CD8-positive, alpha-beta memory T cell (primary cell): Measurements from ENCODE around the gene P3H2. TPM values are rescaled to one million over a fixed set of nuclear protein-coding genes. Genes with fewer than 3 reads are reported as not detected.

Experiments used
- CTCF ChIA-PET: fragments of 350-600 bp; sonication (Branson Sonifier 250); formaldehyde crosslinking; loops from one replicate; lab custom pipeline; 2021; ENCODE audit warnings: antibody characterized with exemption; lab: Charles Lee
- POLR2A ChIA-PET: fragments of 350-600 bp; sonication (Branson Sonifier 250); formaldehyde crosslinking; loops from one replicate; lab custom pipeline; 2021; ENCODE audit warnings: antibody characterized with exemption; lab: Charles Lee
- DNase-seq, 5 donors: peaks; one replicate each; pipeline versions ENCODE4 v3.0.0 to v3.0.0-alpha.2; 2020 to 2022; ENCODE audit warnings: mixed read lengths in 1 of 5
- H3K27ac ChIP-seq: one replicate; pipeline ENCODE4 v1.7.0; 2013; ENCODE audit warnings: low read depth, mild to moderate bottlenecking, low read length, moderate library complexity
- H3K27me3 ChIP-seq: 2 replicates; pipeline ENCODE4 v1.7.0; 2013; ENCODE audit warnings: low read length, mild to moderate bottlenecking; ENCODE audit not compliant: insufficient read depth, poor library complexity, severe bottlenecking
- H3K36me3 ChIP-seq: 2 replicates; pipeline ENCODE4 v1.7.0; 2013; ENCODE audit warnings: mild to moderate bottlenecking, low read length, moderate library complexity; ENCODE audit not compliant: insufficient read depth
- H3K4me1 ChIP-seq: 2 replicates; pipeline ENCODE4 v1.7.0; 2013; ENCODE audit warnings: mild to moderate bottlenecking, low read length, moderate library complexity; ENCODE audit not compliant: insufficient read depth
- H3K4me3 ChIP-seq: 2 replicates; pipeline ENCODE4 v1.7.0; 2013; ENCODE audit warnings: mild to moderate bottlenecking, low read length
- H3K9me3 ChIP-seq: 2 replicates; pipeline ENCODE4 v1.7.0; 2013; ENCODE audit warnings: mild to moderate bottlenecking, low read length
- H3K27ac Mint-ChIP-seq, 8 donors: one replicate each; pipeline ENCODE4 v1.8.0; 2020 to 2021; ENCODE audit warnings: mixed read lengths in 8 of 8, mild to moderate bottlenecking in 6 of 8, inconsistent platforms in 3 of 8, moderate library complexity in 3 of 8
- H3K27me3 Mint-ChIP-seq, 2 donors: one replicate each; pipeline ENCODE4 v1.8.0; 2020 to 2021; ENCODE audit warnings: mixed read lengths in 2 of 2, mild to moderate bottlenecking in 1 of 2, moderate library complexity in 1 of 2
- H3K36me3 Mint-ChIP-seq, 3 donors: one replicate each; pipeline ENCODE4 v1.8.0; 2020 to 2021; ENCODE audit warnings: mixed read lengths in 3 of 3, inconsistent platforms in 1 of 3, mild to moderate bottlenecking in 1 of 3
- H3K4me1 Mint-ChIP-seq, 3 donors: one replicate each; pipeline ENCODE4 v1.8.0; 2020 to 2021; ENCODE audit warnings: mixed read lengths in 3 of 3, inconsistent platforms in 1 of 3, mild to moderate bottlenecking in 1 of 3
- H3K4me3 Mint-ChIP-seq, 7 donors: one replicate each; pipeline ENCODE4 v1.8.0; 2020 to 2021; ENCODE audit warnings: mixed read lengths in 7 of 7, mild to moderate bottlenecking in 6 of 7, moderate library complexity in 4 of 7, inconsistent platforms in 2 of 7
- H3K9me3 Mint-ChIP-seq, 5 donors: one replicate each; pipeline ENCODE4 v1.8.0; 2020 to 2022; ENCODE audit warnings: mixed read lengths in 5 of 5, mild to moderate bottlenecking in 3 of 5, moderate library complexity in 2 of 5, inconsistent platforms in 1 of 5
- polyA plus RNA-seq: library from polyadenylated mRNA; unstranded; fragments of 300-500 nt; fragmentation: Illumina TruSeq; gene quantifications from one replicate; pipeline ENCODE4 v1.2.3, GENCODE V29; 2021
- total RNA-seq, 2 experiments: library from RNA; stranded (reverse); gene quantifications; one replicate each; pipeline ENCODE4 v1.2.3, GENCODE V29; 2021

The P3H2 gene
- total and polyA plus RNA-seq, 3 experiments from 2014 or later: not detected

DNA sequence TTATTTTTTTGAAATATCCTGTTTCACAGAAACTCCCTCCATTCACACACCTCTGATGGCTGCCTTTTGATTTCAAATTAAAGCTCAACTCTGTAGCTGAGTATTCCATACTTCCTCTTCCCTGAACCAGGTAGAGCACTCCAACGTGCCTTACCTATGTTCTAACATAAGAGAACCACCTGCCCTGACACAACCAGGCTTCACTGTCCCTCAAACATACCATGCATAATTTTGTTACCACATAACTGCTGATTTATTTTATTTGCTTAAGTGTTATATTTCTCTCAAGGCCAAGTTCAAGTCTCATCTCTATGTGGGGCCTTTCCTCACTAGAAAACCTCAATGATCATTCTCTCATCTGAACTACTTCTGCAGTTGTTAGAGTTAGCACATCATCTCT is 209.7 kb downstream of the P3H2 start:
- no peaks in the 10 kb centered on the region for H3K4me1 Mint-ChIP-seq
- no peak overlapping the region for H3K27ac Mint-ChIP-seq
- H3K9me3 Mint-ChIP-seq: no peaks in the 10 kb centered on the region
- DNase-seq: no peak
- no peaks in the 10 kb centered on the region for H3K9me3 ChIP-seq
- no peak overlapping the region for H3K4me3 Mint-ChIP-seq
- H3K36me3 ChIP-seq: no peaks in the 10 kb centered on the region
- peaks cover 0 to 43% of the 10 kb centered on the region in 2 donors for H3K27me3 Mint-ChIP-seq
- no peaks in the 10 kb centered on the region for H3K27me3 ChIP-seq
- no peak overlapping the region for H3K27ac ChIP-seq
- no peak overlapping the region for H3K4me3 ChIP-seq
- no peaks in the 10 kb centered on the region for H3K4me1 ChIP-seq
- POLR2A ChIA-PET: no interaction called here
- CTCF ChIA-PET: no interaction called here
- H3K36me3 Mint-ChIP-seq: no peaks in the 10 kb centered on the region

DNA sequence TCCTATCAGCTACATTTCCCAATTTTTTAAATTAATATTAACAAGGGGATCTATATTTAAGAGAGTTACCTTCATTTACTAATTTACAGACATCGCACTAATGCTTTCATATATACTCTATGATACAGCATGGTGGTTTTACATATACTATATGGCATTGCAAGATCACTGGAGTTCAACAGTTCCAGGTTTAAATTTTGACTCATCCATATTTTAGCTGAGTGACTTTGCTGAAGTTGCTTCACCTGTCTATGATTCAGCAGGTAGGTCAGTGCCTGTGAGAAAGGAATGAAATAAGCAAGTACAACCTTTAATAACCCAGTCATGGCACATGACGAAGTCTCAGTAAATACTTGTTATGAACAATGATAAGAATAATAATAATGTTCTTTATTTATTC is 211.1 kb downstream of the P3H2 start:
- no peak for DNase-seq
- no peaks in the 10 kb centered on the region for H3K4me1 Mint-ChIP-seq
- no peaks in the 10 kb centered on the region for H3K4me1 ChIP-seq
- ChIA-PET POLR2A (no interaction called here), CTCF (no interaction called here)
- no peak overlapping the region for H3K4me3 ChIP-seq
- H3K27me3 ChIP-seq: no peaks in the 10 kb centered on the region
- H3K9me3 Mint-ChIP-seq: no peaks in the 10 kb centered on the region
- no peaks in the 10 kb centered on the region for H3K9me3 ChIP-seq
- no peak overlapping the region for H3K4me3 Mint-ChIP-seq
- no peak overlapping the region for H3K27ac Mint-ChIP-seq
- no peaks in the 10 kb centered on the region for H3K36me3 Mint-ChIP-seq
- H3K27me3 Mint-ChIP-seq: peaks cover 0 to 34% of the 10 kb centered on the region in 2 donors
- H3K36me3 ChIP-seq: no peaks in the 10 kb centered on the region
- no peak overlapping the region for H3K27ac ChIP-seq

GRCh38 chr3:189909139-189909538 is 211.6 kb downstream of the P3H2 start:
- POLR2A ChIA-PET: no interaction called here
- H3K36me3 Mint-ChIP-seq: no peaks in the 10 kb centered on the region
- H3K27me3 Mint-ChIP-seq: peaks cover 0 to 31% of the 10 kb centered on the region in 2 donors
- no peak for DNase-seq
- H3K27me3 ChIP-seq: no peaks in the 10 kb centered on the region
- no peak overlapping the region for H3K4me3 ChIP-seq
- H3K4me1 Mint-ChIP-seq: no peaks in the 10 kb centered on the region
- no peaks in the 10 kb centered on the region for H3K9me3 ChIP-seq
- no peaks in the 10 kb centered on the region for H3K4me1 ChIP-seq
- H3K36me3 ChIP-seq: no peaks in the 10 kb centered on the region
- no peaks in the 10 kb centered on the region for H3K9me3 Mint-ChIP-seq
- H3K27ac Mint-ChIP-seq: no peak overlapping the region
- H3K27ac ChIP-seq: no peak overlapping the region
- no peak overlapping the region for H3K4me3 Mint-ChIP-seq
- CTCF ChIA-PET: no interaction called here

- Mint-ChIP-seq H3K4me3 (no peak overlapping the region), H3K27ac (no peak overlapping the region), H3K4me1 (no peaks in the 10 kb centered on the region), H3K27me3 (peaks cover 0 to 27% of the 10 kb centered on the region in 2 donors), H3K9me3 (no peaks in the 10 kb centered on the region), H3K36me3 (no peaks in the 10 kb centered on the region)
- Histone ChIP-seq H3K36me3 (no peaks in the 10 kb centered on the region), H3K27me3 (no peaks in the 10 kb centered on the region), H3K4me3 (no peak overlapping the region), H3K4me1 (no peaks in the 10 kb centered on the region), H3K27ac (no peak overlapping the region), H3K9me3 (no peaks in the 10 kb centered on the region)
- CTCF ChIA-PET: no interaction called here
- POLR2A ChIA-PET: no interaction called here
- no peak for DNase-seq
Measured at GRCh38 chr3:189908646-189909045, 212.1 kb downstream of the P3H2 start.

DNA sequence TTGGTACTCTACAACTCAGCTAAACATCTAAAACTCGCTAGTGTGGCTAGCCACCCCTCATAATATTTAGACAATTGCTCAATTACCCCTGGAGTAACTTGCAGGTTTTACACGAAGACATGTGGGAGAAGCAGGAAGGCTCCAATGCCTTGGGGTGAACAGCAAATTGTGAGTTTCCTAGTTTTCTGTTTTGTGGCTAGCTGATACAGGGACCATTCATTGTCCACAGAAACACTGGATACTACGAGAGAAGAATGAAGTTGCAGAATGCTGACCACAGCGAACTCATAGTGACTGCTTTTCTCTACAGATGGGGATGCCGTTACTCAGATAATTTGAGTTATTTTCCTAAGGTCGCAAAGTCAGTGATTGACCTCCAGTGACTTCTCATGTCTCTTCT is 212.9 kb downstream of the P3H2 start:
- POLR2A ChIA-PET: no interaction called here
- no peak overlapping the region for H3K27ac Mint-ChIP-seq
- H3K9me3 Mint-ChIP-seq: no peaks in the 10 kb centered on the region
- no peak overlapping the region for H3K4me3 ChIP-seq
- CTCF ChIA-PET: no interaction called here
- H3K4me1 Mint-ChIP-seq: no peaks in the 10 kb centered on the region
- H3K4me1 ChIP-seq: no peaks in the 10 kb centered on the region
- H3K36me3 Mint-ChIP-seq: no peaks in the 10 kb centered on the region
- H3K9me3 ChIP-seq: no peaks in the 10 kb centered on the region
- H3K27ac ChIP-seq: no peak overlapping the region
- H3K4me3 Mint-ChIP-seq: no peak overlapping the region
- no peaks in the 10 kb centered on the region for H3K36me3 ChIP-seq
- H3K27me3 Mint-ChIP-seq: peaks cover 0 to 22% of the 10 kb centered on the region in 2 donors
- no peaks in the 10 kb centered on the region for H3K27me3 ChIP-seq
- DNase-seq: no peak

Other genes with a start within 250 kb of the P3H2 start
- under 1 TPM in 1 of 2 experiments, not detected in 1; 0.09 TPM for gene CLDN1, start 201.5 kb upstream of the P3H2 start, total RNA-seq
- not detected for gene CLDN1, start 201.5 kb upstream of the P3H2 start, polyA plus RNA-seq